ENCODE measurements around the gene GFY. TPM values are rescaled to one million over a fixed set of nuclear protein-coding genes. Genes with fewer than 3 reads are reported as not detected.

Gene GFY
- total and polyA plus RNA-seq, 9 of the 15 experiments (the other 6 are each of a cell fraction or from before 2014, with no cell fraction given) = 0.06 to 0.40 (median 0.19) TPM; not detected in 3

- 0 out of 2 replicates have a peak, but pooled peaks have one; percentile 53 for TF ChIP-seq SREBF2 (CRISPR knock-in tag; IDR thresholded peaks at IDR 0.05)
- TF ChIP-seq ZMIZ1 (IDR thresholded peaks at IDR 0.05; ENCODE audit: low read depth in 2 of 2, low read length in 2 of 2) = peak in 1 of 2 experiments; percentile 23; a peak in 1 of 4 replicates
- no peak for TF ChIP-seq CHD2 (IDR thresholded peaks at IDR 0.05; ENCODE audit: low read depth, low read length)
- no peak for TF ChIP-seq SNIP1 (IDR thresholded peaks at IDR 0.05; ENCODE audit: low read depth)
- TF ChIP-seq ZNF121 (CRISPR knock-in tag; conservative IDR thresholded peaks at IDR 0.05) = no peak
- no peak for TF ChIP-seq ZNF280B (CRISPR knock-in tag; IDR thresholded peaks at IDR 0.05)
- peak; percentile 80 for TF ChIP-seq SMC3 (conservative IDR thresholded peaks at IDR 0.05; ENCODE audit: insufficient read depth, low read depth, low read length)
- peak; percentile 70 for TF ChIP-seq NR2C1 (IDR thresholded peaks at IDR 0.05)
- TF ChIP-seq NR2C1 (tag; IDR thresholded peaks at IDR 0.05) = peak; percentile 83
- 0 out of 2 replicates have a peak, but pooled peaks have one; percentile 11 for TF ChIP-seq JUN (IDR thresholded peaks at IDR 0.05; ENCODE audit: borderline replicate concordance, low read depth, low read length)
- no peak for TF ChIP-seq JUN (CRISPR knock-in tag; IDR thresholded peaks at IDR 0.05; ENCODE audit: borderline replicate concordance)
- no peak for TF ChIP-seq DDX20 (tag; IDR thresholded peaks at IDR 0.05; ENCODE audit: low read depth)
- no peak for TF ChIP-seq TCF7 (IDR thresholded peaks at IDR 0.05; ENCODE audit: borderline replicate concordance)
- TF ChIP-seq MXD1 (CRISPR knock-in tag; IDR thresholded peaks at IDR 0.05; ENCODE audit: borderline replicate concordance, poor library complexity, severe bottlenecking) = no peak
- no peak for TF ChIP-seq HDAC6 (IDR thresholded peaks at IDR 0.05; ENCODE audit: low read depth, low read length)
- 0 out of 2 replicates have a peak, but pooled peaks have one; percentile 59 for TF ChIP-seq HDAC2 (IDR thresholded peaks at IDR 0.05)
- TF ChIP-seq KLF6 (CRISPR knock-in tag; IDR thresholded peaks at IDR 0.05; ENCODE audit: borderline replicate concordance) = no peak
- TF ChIP-seq SLC30A9 (CRISPR knock-in tag; IDR thresholded peaks at IDR 0.05) = no peak
- TF ChIP-seq CBX8 (IDR thresholded peaks at IDR 0.05; ENCODE audit: borderline replicate concordance, extremely low read depth, low read depth, low read length, poor library complexity, severe bottlenecking) = no peak
- 0 out of 2 replicates have a peak, but pooled peaks have one; percentile 40 for TF ChIP-seq E2F1 (CRISPR knock-in tag; IDR thresholded peaks at IDR 0.05)
- TF ChIP-seq POLR3A (IDR thresholded peaks at IDR 0.05; ENCODE audit: borderline replicate concordance, extremely low read depth, insufficient read depth, insufficient read length) = no peak
Measured at GRCh38 chr19:49443366-49444099, 18.3 kb downstream of the GFY start (continued).
